H1 (cell line): ENCODE measurements around the gene GLIS2. TPM values are rescaled to one million over a fixed set of nuclear protein-coding genes. Genes with fewer than 3 reads are reported as not detected.

Source experiments
- ATF2 ChIP-seq: IDR thresholded peaks from 2 replicates; pipeline ENCODE4 v1.6.1; 2012; ENCODE audit warnings: low read length, inconsistent platforms
- CHD7 ChIP-seq: fragments of 300-600 bp; sonication (generic); IDR thresholded peaks from 2 replicates; pipeline ENCODE4 v1.7.1; 2012; ENCODE audit warnings: low read length, moderate library complexity, mild to moderate bottlenecking, inconsistent platforms; ENCODE audit not compliant: insufficient replicate concordance
- CREB1 ChIP-seq: IDR thresholded peaks from 2 replicates; pipeline ENCODE4 v1.6.1; 2012; ENCODE audit warnings: inconsistent platforms
- GTF2F1 ChIP-seq: IDR thresholded peaks from 2 replicates; pipeline ENCODE4 v1.6.1; 2012; ENCODE audit warnings: low read depth, low read length, improper control_type of control experiment, borderline replicate concordance
- JUND ChIP-seq: IDR thresholded peaks from 2 replicates; pipeline ENCODE4 v1.6.1; 2011; ENCODE audit warnings: mild to moderate bottlenecking, improper control_type of control experiment, low read length
- TAF1 ChIP-seq: IDR thresholded peaks from 2 replicates; pipeline ENCODE4 v1.6.1; 2011; ENCODE audit warnings: mild to moderate bottlenecking, low read depth, low read length
- TBP ChIP-seq: IDR thresholded peaks from 2 replicates; pipeline ENCODE4 v1.6.1; 2011; ENCODE audit warnings: low read depth, low read length, improper control_type of control experiment
- TCF12 ChIP-seq: IDR thresholded peaks from 2 replicates; pipeline ENCODE4 v1.6.1; 2011; ENCODE audit warnings: low read depth, mild to moderate bottlenecking, low read length
- polyA plus RNA-seq, 7 experiments: library from polyadenylated mRNA; depleted of rRNA in 3 of 7; stranded (reverse) in 5 of 7; unstranded in 2 of 7; fragments of >200 nt in 5 of 7; fragments of 200-250 nt in 2 of 7; gene quantifications; 1 replicate in 5 of 7; 2 replicates in 1 of 7; 4 replicates in 1 of 7; pipeline versions ENCODE4 v1.2.1 to v1.2.3, GENCODE V29; 2011 to 2013; ENCODE audit warnings: missing spikeins in 2 of 7, mixed read lengths in 2 of 7
- total RNA-seq: library from RNA; stranded (reverse); fragmentation: NEBNext Ultra II Directional; extraction: Animal tissue kit (Norgen Biotek cat#: 25700); gene quantifications from 2 replicates; pipeline ENCODE4 v1.2.1, GENCODE V29; 2021

GLIS2 gene
- total and polyA plus RNA-seq, 2 of the 8 experiments (the other 6 are each of a cell fraction or from before 2014, with no cell fraction given) = 4.3 to 17.4 TPM

- no peak for TF ChIP-seq TCF12
- TF ChIP-seq ATF2 = no peak
- TF ChIP-seq CHD7 = no peak
- TF ChIP-seq TAF1 = peak; percentile 42; the same call in 1 of the 2 replicates
- 0 out of 2 replicates have a peak, but pooled peaks have one; percentile 17 for TF ChIP-seq TBP
- TF ChIP-seq GTF2F1 = peak; percentile 67; the same call in 1 of the 2 replicates
- no peak for TF ChIP-seq CREB1
- TF ChIP-seq JUND = no peak
These were observed 27.5 kb upstream of the GLIS2 start (continued) for GRCh38 chr16:4288148-4288921.
